Left forelimb (tissue), 1 donor: Measurements from ENCODE around the gene KCTD20.

Source experiments
- DNase-seq: peaks from one replicate; pipeline ENCODE4 v3.0.0-alpha.2; 2018; ENCODE audit warnings: low spot score

The KCTD20 gene

GRCh38 chr6:36493859-36494258, 51.1 kb downstream of the KCTD20 start:
- DNase-seq: no peak

- DNase-seq: no peak
Observed at GRCh38 chr6:36495086-36495485, 52.3 kb downstream of the KCTD20 start.

GRCh38 chr6:36499918-36500317, 57.1 kb downstream of the KCTD20 start:
- no peak for DNase-seq

GRCh38 chr6:36501686-36502085, 58.9 kb downstream of the KCTD20 start:
- no peak for DNase-seq

- DNase-seq: no peak
Observed at GRCh38 chr6:36504181-36504580, 61.4 kb downstream of the KCTD20 start.

- no peak for DNase-seq
Observed at GRCh38 chr6:36504982-36505381, 62.2 kb downstream of the KCTD20 start.

GRCh38 chr6:36505744-36506534, 63.1 kb downstream of the KCTD20 start:
- no peak for DNase-seq

- no peak for DNase-seq
Observed at GRCh38 chr6:36506611-36507010, 63.8 kb downstream of the KCTD20 start.

- DNase-seq: no peak
Observed at GRCh38 chr6:36508532-36508931, 65.7 kb downstream of the KCTD20 start.

- no peak for DNase-seq
Observed at GRCh38 chr6:36510365-36510764, 67.6 kb downstream of the KCTD20 start.

GRCh38 chr6:36514554-36515456, 72.0 kb downstream of the KCTD20 start:
- no peak for DNase-seq

GRCh38 chr6:36515844-36516243, 73.0 kb downstream of the KCTD20 start:
- no peak for DNase-seq

- no peak for DNase-seq
Observed at GRCh38 chr6:36516559-36516958, 73.8 kb downstream of the KCTD20 start.

- DNase-seq: no peak
Observed at GRCh38 chr6:36516988-36517387, 74.2 kb downstream of the KCTD20 start.

GRCh38 chr6:36517408-36517807, 74.6 kb downstream of the KCTD20 start:
- no peak for DNase-seq

GRCh38 chr6:36519352-36519751, 76.6 kb downstream of the KCTD20 start:
- DNase-seq: no peak

- no peak for DNase-seq
Observed at GRCh38 chr6:36523451-36523850, 80.7 kb downstream of the KCTD20 start.

- DNase-seq: no peak
Observed at GRCh38 chr6:36523936-36524499, 81.2 kb downstream of the KCTD20 start.

- DNase-seq: no peak
Observed at GRCh38 chr6:36524871-36525270, 82.1 kb downstream of the KCTD20 start.

- DNase-seq: no peak
Observed at GRCh38 chr6:36525346-36525745, 82.5 kb downstream of the KCTD20 start.

- DNase-seq: no peak
Observed at GRCh38 chr6:36526066-36526465, 83.3 kb downstream of the KCTD20 start.

GRCh38 chr6:36533321-36533720, 90.5 kb downstream of the KCTD20 start:
- DNase-seq: no peak
